ENCODE measurements around the gene GNAZ.

The GNAZ gene

GRCh38 chr22:23092217-23092955 lies 22.1 kb downstream of the GNAZ start:
- Histone ChIP-seq H3K4me1 (ENCODE audit: control insufficient read depth in 1 of 2, insufficient read depth in 1 of 2, low read depth in 1 of 2, low read length in 1 of 2) (no peaks in the 10 kb centered on the region), H3K27me3 (peaks cover 11% of the 10 kb centered on the region), H3K27ac (no peak overlapping the region), H3K36me3 (no peaks in the 10 kb centered on the region), H3K4me3 (ENCODE audit: low read depth in 1 of 2, low read length in 1 of 2) (no peak overlapping the region), H3K9me3 (no peaks in the 10 kb centered on the region)
- TF ChIP-seq CTCF (IDR thresholded peaks at IDR 0.05): no peak

GRCh38 chr22:23093051-23093788 lies 22.9 kb downstream of the GNAZ start:
- H3K27ac ChIP-seq: no peak overlapping the region
- H3K9me3 ChIP-seq: no peaks in the 10 kb centered on the region
- peaks cover 4% of the 10 kb centered on the region for H3K27me3 ChIP-seq
- TF ChIP-seq CTCF (IDR thresholded peaks at IDR 0.05): no peak
- no peaks in the 10 kb centered on the region for H3K36me3 ChIP-seq
- H3K4me1 ChIP-seq (ENCODE audit: control insufficient read depth in 1 of 2, insufficient read depth in 1 of 2, low read depth in 1 of 2, low read length in 1 of 2): no peaks in the 10 kb centered on the region
- H3K4me3 ChIP-seq (ENCODE audit: low read depth in 1 of 2, low read length in 1 of 2): no peak overlapping the region

- Histone ChIP-seq H3K36me3 (no peaks in the 10 kb centered on the region), H3K4me1 (ENCODE audit: control insufficient read depth in 1 of 2, insufficient read depth in 1 of 2, low read depth in 1 of 2, low read length in 1 of 2) (no peaks in the 10 kb centered on the region), H3K9me3 (no peaks in the 10 kb centered on the region), H3K27me3 (no peaks in the 10 kb centered on the region), H3K27ac (no peak overlapping the region), H3K4me3 (ENCODE audit: low read depth in 1 of 2, low read length in 1 of 2) (no peak overlapping the region)
- no peak for TF ChIP-seq CTCF (IDR thresholded peaks at IDR 0.05)
These were observed 23.9 kb downstream of the GNAZ start for GRCh38 chr22:23094260-23094659.

GRCh38 chr22:23094695-23095681 lies 24.7 kb downstream of the GNAZ start:
- H3K27me3 ChIP-seq: no peaks in the 10 kb centered on the region
- no peak overlapping the region for H3K4me3 ChIP-seq (ENCODE audit: low read depth in 1 of 2, low read length in 1 of 2)
- no peaks in the 10 kb centered on the region for H3K4me1 ChIP-seq (ENCODE audit: control insufficient read depth in 1 of 2, insufficient read depth in 1 of 2, low read depth in 1 of 2, low read length in 1 of 2)
- no peaks in the 10 kb centered on the region for H3K36me3 ChIP-seq
- TF ChIP-seq CTCF (IDR thresholded peaks at IDR 0.05): no peak
- H3K9me3 ChIP-seq: no peaks in the 10 kb centered on the region
- H3K27ac ChIP-seq: no peak overlapping the region

- H3K9me3 ChIP-seq: no peaks in the 10 kb centered on the region
- TF ChIP-seq CTCF (IDR thresholded peaks at IDR 0.05): no peak
- no peaks in the 10 kb centered on the region for H3K36me3 ChIP-seq
- H3K4me3 ChIP-seq (ENCODE audit: low read depth in 1 of 2, low read length in 1 of 2): no peak overlapping the region
- H3K27ac ChIP-seq: no peak overlapping the region
- H3K27me3 ChIP-seq: no peaks in the 10 kb centered on the region
- no peaks in the 10 kb centered on the region for H3K4me1 ChIP-seq (ENCODE audit: control insufficient read depth in 1 of 2, insufficient read depth in 1 of 2, low read depth in 1 of 2, low read length in 1 of 2)
These were observed 25.5 kb downstream of the GNAZ start for GRCh38 chr22:23095733-23096342.
